A673 (cell line): Measurements from ENCODE around the gene ALDH1B1. TPM values are rescaled to one million over a fixed set of nuclear protein-coding genes. Genes with fewer than 3 reads are reported as not detected.

Experiments used
- BruUV-seq: library from RNA; stranded (reverse); fragments of 400-500 nt; replicated peaks from 2 replicates; lab custom pipeline; 2021; lab: Mats Ljungman, UMichigan
- CTCF ChIA-PET: fragments of 300-600 bp; sonication (Branson Sonifier 250); formaldehyde crosslinking; loops from one replicate; lab custom pipeline; 2022; ENCODE audit warnings: antibody characterized with exemption; lab: Charles Lee
- POLR2A ChIA-PET: fragments of 300-600 bp; sonication (Branson Sonifier 250); formaldehyde crosslinking; loops from one replicate; lab custom pipeline; 2022; ENCODE audit warnings: antibody characterized with exemption; ENCODE audit not compliant: low non-redundant PET; lab: Charles Lee
- DNase-seq: peaks from one replicate; pipeline ENCODE4 v3.0.0-alpha.2; 2015; ENCODE audit warnings: low spot score
- H3K27ac ChIP-seq: fragments of 200-600 bp; sonication (generic); 2 replicates; pipeline ENCODE4 v1.5.1; 2016; ENCODE audit warnings: mixed run types, low read depth, mild to moderate bottlenecking, mixed read lengths, antibody characterized with exemption, low read length; ENCODE audit not compliant: poor library complexity, severe bottlenecking
- H3K27me3 ChIP-seq: fragments of 200-600 bp; sonication (generic); replicated peaks from 2 replicates; pipeline ENCODE4 v1.6.1; 2017; ENCODE audit warnings: mixed run types, low read depth, mild to moderate bottlenecking, mixed read lengths, antibody characterized with exemption, low read length; ENCODE audit not compliant: insufficient read depth, poor library complexity
- H3K36me3 ChIP-seq: fragments of 200-600 bp; sonication (generic); 2 replicates; pipeline ENCODE4 v1.6.1; 2016; ENCODE audit warnings: mixed run types, mild to moderate bottlenecking, mixed read lengths, antibody characterized with exemption, low read length; ENCODE audit not compliant: insufficient read depth, poor library complexity, severe bottlenecking
- H3K4me1 ChIP-seq: fragments of 200-600 bp; sonication (generic); 2 replicates; pipeline ENCODE4 v1.6.1; 2017; ENCODE audit warnings: mixed run types, mild to moderate bottlenecking, mixed read lengths, antibody characterized with exemption, low read length; ENCODE audit not compliant: insufficient read depth, poor library complexity, severe bottlenecking
- H3K4me3 ChIP-seq: fragments of 200-600 bp; sonication (generic); 2 replicates; pipeline ENCODE4 v1.5.1; 2016; ENCODE audit warnings: low read depth, mixed run types, mild to moderate bottlenecking, mixed read lengths, low read length; ENCODE audit not compliant: poor library complexity, severe bottlenecking
- H3K9me3 ChIP-seq: fragments of 200-600 bp; sonication (generic); 2 replicates; pipeline ENCODE4 v1.6.1; 2016; ENCODE audit warnings: mixed run types, low read depth, mild to moderate bottlenecking, mixed read lengths, antibody characterized with exemption, low read length; ENCODE audit not compliant: poor library complexity, severe bottlenecking
- EZH2 ChIP-seq: fragments of 200-600 bp; sonication (generic); IDR thresholded peaks from 2 replicates; pipeline ENCODE4 v1.6.1; 2017; ENCODE audit warnings: borderline replicate concordance, low read depth, mild to moderate bottlenecking, mixed read lengths, antibody characterized with exemption, low read length; ENCODE audit not compliant: poor library complexity, severe bottlenecking
- intact Hi-C: fragments of 100-400 bp; cut with micrococcal nuclease; formaldehyde crosslinking; loops from one replicate; pipeline ENCODE4 v1.10.0; 2022; ENCODE audit not compliant: unreplicated experiment
- total RNA-seq: library from RNA; stranded (reverse); gene quantifications from 2 replicates; pipeline ENCODE4 v1.2.3, GENCODE V29; 2021
- TF ChIP-seq, protein P1 (sequence below): fragments of 300-800, 200-600 bp; sonication (generic); conservative IDR thresholded peaks from 2 replicates; pipeline ENCODE4 v1.5.1; 2017; ENCODE audit warnings: low read depth, mild to moderate bottlenecking, antibody characterized with exemption, low read length, moderate library complexity, mixed read lengths

The ALDH1B1 gene
- total RNA-seq, 1 experiment from 2014 or later: 29.0 TPM

DNA sequence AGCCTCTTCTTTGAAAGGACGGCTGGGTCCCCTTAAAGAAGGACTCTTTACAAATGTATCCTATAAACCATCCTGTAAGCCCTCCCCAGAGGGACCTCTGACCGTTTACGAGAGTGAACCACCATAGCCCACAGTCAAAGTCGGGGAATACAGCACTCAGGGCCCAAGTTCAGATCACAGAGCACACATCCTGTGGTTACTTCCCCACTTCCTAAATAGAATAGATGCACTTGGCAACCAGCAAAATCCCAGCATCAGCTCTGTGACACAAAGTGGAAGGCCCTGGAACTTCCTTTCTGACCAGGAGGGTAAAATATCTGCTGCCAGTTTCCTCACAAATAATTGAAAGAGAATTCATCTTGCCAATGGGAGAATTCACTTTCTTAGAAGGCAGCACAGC is 38.6 kb downstream of the ALDH1B1 start:
- no peaks in the 10 kb centered on the region for H3K36me3 ChIP-seq
- no peaks in the 10 kb centered on the region for H3K9me3 ChIP-seq
- peaks cover 20% of the 10 kb centered on the region for H3K27me3 ChIP-seq
- ChIA-PET POLR2A (no interaction called here), CTCF (no interaction called here)
- H3K4me1 ChIP-seq: no peaks in the 10 kb centered on the region
- DNase-seq: no peak
- H3K27ac ChIP-seq: no peak overlapping the region
- intact Hi-C loops: loop anchor here (10.0 kb wide), 1 partner anchor 516 kb away; no protein-coding TSS in a partner anchor
- no TSS peak for BruUV-seq
- TF ChIP-seq, protein P1, sequence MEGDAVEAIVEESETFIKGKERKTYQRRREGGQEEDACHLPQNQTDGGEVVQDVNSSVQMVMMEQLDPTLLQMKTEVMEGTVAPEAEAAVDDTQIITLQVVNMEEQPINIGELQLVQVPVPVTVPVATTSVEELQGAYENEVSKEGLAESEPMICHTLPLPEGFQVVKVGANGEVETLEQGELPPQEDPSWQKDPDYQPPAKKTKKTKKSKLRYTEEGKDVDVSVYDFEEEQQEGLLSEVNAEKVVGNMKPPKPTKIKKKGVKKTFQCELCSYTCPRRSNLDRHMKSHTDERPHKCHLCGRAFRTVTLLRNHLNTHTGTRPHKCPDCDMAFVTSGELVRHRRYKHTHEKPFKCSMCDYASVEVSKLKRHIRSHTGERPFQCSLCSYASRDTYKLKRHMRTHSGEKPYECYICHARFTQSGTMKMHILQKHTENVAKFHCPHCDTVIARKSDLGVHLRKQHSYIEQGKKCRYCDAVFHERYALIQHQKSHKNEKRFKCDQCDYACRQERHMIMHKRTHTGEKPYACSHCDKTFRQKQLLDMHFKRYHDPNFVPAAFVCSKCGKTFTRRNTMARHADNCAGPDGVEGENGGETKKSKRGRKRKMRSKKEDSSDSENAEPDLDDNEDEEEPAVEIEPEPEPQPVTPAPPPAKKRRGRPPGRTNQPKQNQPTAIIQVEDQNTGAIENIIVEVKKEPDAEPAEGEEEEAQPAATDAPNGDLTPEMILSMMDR: no peak
- no peak for TF ChIP-seq EZH2
- no peak overlapping the region for H3K4me3 ChIP-seq

DNA sequence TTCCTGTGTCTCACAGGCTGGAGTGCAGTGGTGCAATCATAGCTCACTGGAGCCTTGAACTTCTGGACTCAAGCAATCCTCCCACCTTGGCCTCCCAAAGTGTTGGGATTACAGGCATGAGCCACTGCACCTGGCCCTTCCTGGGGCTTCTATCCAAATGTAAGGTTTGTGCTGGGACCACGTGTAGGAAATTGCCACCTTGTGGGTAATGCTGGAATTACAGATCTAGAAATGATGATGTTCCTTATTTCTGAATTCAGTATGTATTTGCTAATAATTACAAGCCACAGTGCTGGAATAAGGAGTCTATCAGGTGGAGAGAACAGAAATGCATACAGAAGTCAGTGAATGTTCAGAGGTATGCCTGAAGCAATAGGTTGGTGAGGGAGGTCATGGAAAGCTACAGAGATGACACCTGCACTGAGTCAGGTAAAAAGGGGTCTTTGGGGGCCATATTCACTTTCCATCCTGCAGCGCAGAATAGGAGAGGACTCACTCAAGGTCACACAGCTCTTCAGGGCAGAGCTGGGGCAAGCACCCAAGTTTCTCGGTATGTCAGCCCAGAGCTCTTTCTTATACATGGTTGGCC is 40.5 kb downstream of the ALDH1B1 start:
- BruUV-seq: no TSS peak
- TF ChIP-seq, protein P1: peak; percentile 63
- no peak for TF ChIP-seq EZH2
- no peak overlapping the region for H3K4me3 ChIP-seq

DNA sequence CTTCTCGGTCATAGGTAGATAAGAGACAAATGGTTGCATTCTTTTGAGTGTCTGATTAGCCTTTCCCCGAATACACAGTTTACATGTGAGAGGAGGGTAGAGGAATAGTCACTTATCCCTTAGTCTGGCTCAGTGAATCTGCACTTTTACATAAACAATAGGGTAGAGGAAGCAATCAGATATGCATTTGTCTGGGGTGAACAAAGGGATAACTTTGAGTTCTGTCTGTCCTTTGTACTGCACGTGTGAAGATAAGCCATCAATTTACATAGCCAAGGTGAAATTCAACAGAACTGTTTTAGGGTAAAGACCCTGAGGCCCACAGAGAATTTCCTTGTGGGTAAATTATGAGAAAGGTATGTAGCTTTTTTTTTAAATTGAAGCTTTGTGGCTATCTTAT is 41.9 kb downstream of the ALDH1B1 start:
- POLR2A ChIA-PET: no interaction called here
- CTCF ChIA-PET: interaction anchor here (0.6 kb wide), 1 partner anchor 185 kb away, joined by 3 read pairs; no protein-coding TSS in a partner anchor
- TF ChIP-seq, protein P1: no peak
- TF ChIP-seq EZH2: no peak

More for the DNA sequence above, 40.5 kb downstream of the ALDH1B1 start:
- H3K36me3 ChIP-seq: no peaks in the 10 kb centered on the region
- peak; percentile 57 for DNase-seq
- ChIA-PET POLR2A (no interaction called here), CTCF (no interaction called here)
- no peak overlapping the region for H3K27ac ChIP-seq
- no peaks in the 10 kb centered on the region for H3K9me3 ChIP-seq
- H3K27me3 ChIP-seq: peaks cover 1% of the 10 kb centered on the region
- intact Hi-C loops: loop anchor here (10.0 kb wide), 1 partner anchor 518 kb away; no protein-coding TSS in a partner anchor
- no peaks in the 10 kb centered on the region for H3K4me1 ChIP-seq

More for the DNA sequence above, 41.9 kb downstream of the ALDH1B1 start:
- Histone ChIP-seq H3K27ac (no peak overlapping the region), H3K36me3 (no peaks in the 10 kb centered on the region), H3K4me3 (no peak overlapping the region), H3K4me1 (no peaks in the 10 kb centered on the region), H3K9me3 (no peaks in the 10 kb centered on the region), H3K27me3 (no peaks in the 10 kb centered on the region)
- intact Hi-C loops: loop anchor here (10.0 kb wide), 1 partner anchor 520 kb away; no protein-coding TSS in a partner anchor
- no TSS peak for BruUV-seq
- DNase-seq: no peak
